A549 (cell line): ENCODE data around the gene MYH9.

Experiments used
- CHD2 ChIP-seq: fragments of 150-350 bp; IDR thresholded peaks from 2 replicates; pipeline ENCODE4 v1.6.1; 2014; ENCODE audit warnings: low read length; ENCODE audit not compliant: partially characterized antibody
- CTCF ChIP-seq: fragments of >200 bp; sonication (Bioruptor Twin); formaldehyde crosslinking; IDR thresholded peaks from 3 replicates; pipeline ENCODE4 v1.5.1; 2016
- ELK1 ChIP-seq: fragments of 150-350 bp; IDR thresholded peaks from 2 replicates; pipeline ENCODE4 v1.6.1; 2014; ENCODE audit warnings: low read depth, mild to moderate bottlenecking, low read length
- EP300 ChIP-seq, 2 experiments: fragments of >200 bp; sonication (Bioruptor Twin); formaldehyde crosslinking; IDR thresholded peaks; 2 replicates in 1 of 2; 3 replicates in 1 of 2; pipeline ENCODE4 v1.6.1; 2016 to 2017
- FOXS1 ChIP-seq: fragments of 250-450 bp; sonication (Bioruptor Pico); IDR thresholded peaks from 2 replicates; pipeline ENCODE4 v1.5.0; 2020; ENCODE audit warnings: mild to moderate bottlenecking, moderate library complexity
- HDAC2 ChIP-seq: fragments of 200-600 bp; sonication (generic); IDR thresholded peaks from 2 replicates; pipeline ENCODE4 v1.6.1; 2016
- HMGXB4 ChIP-seq: fragments of 250-450 bp; sonication (Bioruptor Pico); IDR thresholded peaks from 2 replicates; pipeline ENCODE4 v1.5.0; 2021; ENCODE audit warnings: mild to moderate bottlenecking, moderate library complexity, borderline replicate concordance
- MAX ChIP-seq: IDR thresholded peaks from 2 replicates; pipeline ENCODE4 v1.6.1; 2012
- NPAS2 ChIP-seq: fragments of 250-450 bp; sonication (Bioruptor Pico); IDR thresholded peaks from 2 replicates; pipeline ENCODE4 v1.8.0; 2022; ENCODE audit warnings: mild to moderate bottlenecking, moderate library complexity, borderline replicate concordance
- POLR2A ChIP-seq: IDR thresholded peaks from 2 replicates; pipeline ENCODE4 v1.6.1; 2012; ENCODE audit warnings: mild to moderate bottlenecking, low read length
- RAD21 ChIP-seq, 2 experiments: fragments of >200 bp in 1 of 2; sonication (Bioruptor Twin) in 1 of 2; formaldehyde crosslinking in 1 of 2; IDR thresholded peaks in 1 of 2; conservative IDR thresholded peaks in 1 of 2; 2 replicates in 1 of 2; 3 replicates in 1 of 2; pipeline ENCODE4 v1.6.1; 2012 to 2018; ENCODE audit warnings: inconsistent platforms in 1 of 2
- REST ChIP-seq: fragments of 200-600 bp; sonication (generic); IDR thresholded peaks from 2 replicates; pipeline ENCODE4 v1.6.1; 2016; ENCODE audit warnings: antibody characterized with exemption, mild to moderate bottlenecking, moderate library complexity
- ZFP36 ChIP-seq: fragments of 450-650 bp; IDR thresholded peaks from 2 replicates; pipeline ENCODE4 v1.6.1; 2014; ENCODE audit warnings: borderline replicate concordance; ENCODE audit not compliant: partially characterized antibody

- TF ChIP-seq MAX (0 out of 2 replicates have a peak, but pooled peaks have one; percentile 30), NPAS2 (CRISPR knock-in tag) (no peak), CTCF (peak; percentile 65), ZFP36 (no peak), REST (no peak), HDAC2 (no peak), FOXS1 (CRISPR knock-in tag) (no peak), POLR2A (no peak), EP300 (IDR thresholded peaks at IDR 0.05) (no peak), ELK1 (no peak), CHD2 (no peak), RAD21 (conservative IDR thresholded peaks at IDR 0.05 in 1 of 2, IDR thresholded peaks at IDR 0.05 in 1 of 2) (peak; percentile 50 to 62), HMGXB4 (no peak)
Measured at GRCh38 chr22:36286096-36286957, 101.4 kb downstream of the MYH9 start.
